DOHH2 (cell line): ENCODE data around the gene BTG2.

Experiments
- H3F3A ChIP-seq: fragments of 200-600 bp; sonication (generic), shearing (Covaris generic); 2 replicates; pipeline ENCODE4 v1.6.0; 2016; ENCODE audit warnings: antibody characterized with exemption, mild to moderate bottlenecking; ENCODE audit not compliant: control insufficient read depth, insufficient read depth
- H3K27ac ChIP-seq: fragments of 200-600 bp; sonication (generic); 2 replicates; pipeline ENCODE4 v1.5.1; 2014; ENCODE audit warnings: low read depth, mild to moderate bottlenecking, low read length, moderate library complexity
- H3K27me3 ChIP-seq: fragments of 200-600 bp; sonication (generic); 2 replicates; pipeline ENCODE4 v1.6.1; 2014; ENCODE audit warnings: mild to moderate bottlenecking, low read length, mixed read lengths; ENCODE audit not compliant: control insufficient read depth
- H3K36me3 ChIP-seq: fragments of 200-600 bp; sonication (generic); 2 replicates; pipeline ENCODE4 v1.6.1; 2014; ENCODE audit warnings: mild to moderate bottlenecking, low read length, moderate library complexity, mixed read lengths; ENCODE audit not compliant: control insufficient read depth
- H3K4me1 ChIP-seq: fragments of 200-600 bp; sonication (generic); 2 replicates; pipeline ENCODE4 v1.6.1; 2014; ENCODE audit warnings: mild to moderate bottlenecking, low read length, mixed read lengths; ENCODE audit not compliant: control insufficient read depth
- H3K4me2 ChIP-seq: fragments of 200-600 bp; sonication (generic); 2 replicates; pipeline ENCODE4 v1.6.0; 2014; ENCODE audit warnings: mild to moderate bottlenecking, low read length, moderate library complexity
- H3K4me3 ChIP-seq: fragments of 200-600 bp; sonication (generic); 2 replicates; pipeline ENCODE4 v1.5.1; 2014; ENCODE audit warnings: mild to moderate bottlenecking, low read length, mixed read lengths
- H3K79me2 ChIP-seq: fragments of 200-600 bp; sonication (generic); 2 replicates; pipeline ENCODE4 v1.6.1; 2014; ENCODE audit warnings: mild to moderate bottlenecking, low read length, mixed read lengths; ENCODE audit not compliant: control insufficient read depth
- H3K9me2 ChIP-seq: fragments of 200-600 bp; sonication (generic); replicated peaks from 2 replicates; pipeline ENCODE4 v1.6.1; 2014; ENCODE audit warnings: mild to moderate bottlenecking, low read length, mixed read lengths; ENCODE audit not compliant: control insufficient read depth
- H3K9me3 ChIP-seq: fragments of 200-600 bp; sonication (generic); 2 replicates; pipeline ENCODE4 v1.6.1; 2014; ENCODE audit warnings: antibody characterized with exemption, low read length, mixed read lengths; ENCODE audit not compliant: control insufficient read depth, insufficient read depth
- H4K20me1 ChIP-seq: fragments of 200-600 bp; sonication (generic); 2 replicates; pipeline ENCODE4 v1.6.0; 2014; ENCODE audit warnings: low read depth, mild to moderate bottlenecking, antibody characterized with exemption, low read length, moderate library complexity; ENCODE audit not compliant: control insufficient read depth, insufficient read depth
- CTCF ChIP-seq: fragments of 200-600 bp; sonication (generic); IDR thresholded peaks from one replicate; pipeline ENCODE4 v1.5.1; 2014; ENCODE audit warnings: antibody characterized with exemption, mild to moderate bottlenecking, low read depth, low read length; ENCODE audit not compliant: poor library complexity, severe bottlenecking
- EZH2phosphoT487 ChIP-seq: fragments of 200-600 bp; sonication (generic); IDR thresholded peaks from 2 replicates; pipeline ENCODE4 v1.6.1; 2017; ENCODE audit warnings: borderline replicate concordance, mild to moderate bottlenecking, antibody characterized with exemption, low read length, moderate library complexity, mixed read lengths

Gene BTG2

GRCh38 chr1:203273206-203273868 lies 32.0 kb upstream of the BTG2 start:
- Histone ChIP-seq H3K27ac (peak overlapping the region; percentile 72), H4K20me1 (no peaks in the 10 kb centered on the region), H3K27me3 (no peaks in the 10 kb centered on the region), H3F3A (peaks cover 7% of the 10 kb centered on the region), H3K36me3 (no peaks in the 10 kb centered on the region), H3K9me3 (no peaks in the 10 kb centered on the region), H3K4me1 (peaks cover 89% of the 10 kb centered on the region), H3K4me2 (peak overlapping the region; percentile 77), H3K9me2 (no peaks in the 10 kb centered on the region), H3K79me2 (0 out of 2 replicates have a peak, but pooled peaks cover 6% of the 10 kb centered on the region), H3K4me3 (peak overlapping the region; percentile 72)
- TF ChIP-seq EZH2phosphoT487 (no peak), CTCF (peak; percentile 98)

GRCh38 chr1:203273869-203274602 lies 31.3 kb upstream of the BTG2 start:
- Histone ChIP-seq H3K4me1 (peaks cover 90% of the 10 kb centered on the region), H3K4me2 (peak overlapping the region; percentile 77)

GRCh38 chr1:203274603-203275381 lies 30.5 kb upstream of the BTG2 start:
- H4K20me1 ChIP-seq: no peaks in the 10 kb centered on the region
- H3K27ac ChIP-seq: peak overlapping the region; percentile 72
- H3K9me2 ChIP-seq: no peaks in the 10 kb centered on the region
- no peaks in the 10 kb centered on the region for H3K27me3 ChIP-seq
- H3K9me3 ChIP-seq: no peaks in the 10 kb centered on the region
- no peak for TF ChIP-seq EZH2phosphoT487
- TF ChIP-seq CTCF: no peak
- peaks cover 9% of the 10 kb centered on the region for H3F3A ChIP-seq
- 0 out of 2 replicates have a peak, but pooled peaks cover 6% of the 10 kb centered on the region for H3K79me2 ChIP-seq
- peak overlapping the region; percentile 77 for H3K4me2 ChIP-seq
- H3K4me3 ChIP-seq: peak overlapping the region; percentile 72; the same call in 1 of the 2 replicates
- H3K36me3 ChIP-seq: no peaks in the 10 kb centered on the region
- peaks cover 89% of the 10 kb centered on the region for H3K4me1 ChIP-seq

More at GRCh38 chr1:203273869-203274602, 31.3 kb upstream of the BTG2 start:
- Histone ChIP-seq H3K4me3 (peak overlapping the region; percentile 72), H3K9me2 (no peaks in the 10 kb centered on the region), H3K9me3 (no peaks in the 10 kb centered on the region), H4K20me1 (no peaks in the 10 kb centered on the region), H3F3A (peaks cover 7% of the 10 kb centered on the region), H3K27ac (peak overlapping the region; percentile 72), H3K79me2 (0 out of 2 replicates have a peak, but pooled peaks cover 6% of the 10 kb centered on the region), H3K27me3 (no peaks in the 10 kb centered on the region), H3K36me3 (no peaks in the 10 kb centered on the region)
- TF ChIP-seq EZH2phosphoT487 (no peak), CTCF (no peak)
